ENCODE results near the gene DARS1.
"Not testable (repeated sequence)": the region's sequence is repeated elsewhere in the genome, so short reads cannot be mapped to it uniquely, and the experiment has no call there.

DARS1 gene

GRCh38 chr2:135984199-135985017, 1.0 kb downstream of the DARS1 start:
- DNase-seq, result no peak

- DNase-seq, result no peak
Observed at GRCh38 chr2:135980434-135981079, 4.9 kb downstream of the DARS1 start.

GRCh38 chr2:135975702-135976101, 9.7 kb downstream of the DARS1 start:
- DNase-seq, result no peak

GRCh38 chr2:135974036-135974435, 11.4 kb downstream of the DARS1 start:
- DNase-seq, result no peak

- no peak for DNase-seq
Observed at GRCh38 chr2:135969655-135970387, 15.6 kb downstream of the DARS1 start.

GRCh38 chr2:135965756-135966155, 19.7 kb downstream of the DARS1 start:
- DNase-seq, result no peak

GRCh38 chr2:135964404-135964803, 21.0 kb downstream of the DARS1 start:
- DNase-seq, result not testable (repeated sequence)

- no peak for DNase-seq
Observed at GRCh38 chr2:135963841-135964240, 21.6 kb downstream of the DARS1 start.

- no peak for DNase-seq
Observed at GRCh38 chr2:135962366-135963123, 22.9 kb downstream of the DARS1 start.

- peak in 5 of 56 donors; percentile 2 to 16 (median 6) for DNase-seq
Observed at GRCh38 chr2:135960656-135961551, 24.5 kb downstream of the DARS1 start.

- DNase-seq, result no peak
Observed at GRCh38 chr2:135960150-135960549, 25.3 kb downstream of the DARS1 start.

GRCh38 chr2:135958927-135959326, 26.5 kb downstream of the DARS1 start:
- DNase-seq, result not testable (repeated sequence)

- DNase-seq, result no peak
Observed at GRCh38 chr2:135954020-135954601, 31.3 kb downstream of the DARS1 start.

- no peak for DNase-seq
Observed at GRCh38 chr2:135952891-135953290, 32.5 kb downstream of the DARS1 start.

GRCh38 chr2:135951041-135951583, 34.3 kb downstream of the DARS1 start:
- DNase-seq, result peak in 1 of 56 donors; percentile 12

- no peak for DNase-seq
Observed at GRCh38 chr2:135949451-135950234, 35.8 kb downstream of the DARS1 start.

GRCh38 chr2:135948642-135949355, 36.6 kb downstream of the DARS1 start:
- DNase-seq, result no peak

GRCh38 chr2:135948141-135948540, 37.3 kb downstream of the DARS1 start:
- no peak for DNase-seq
